GM21360 (cell line): Measurements from ENCODE around the gene ZNF367.

Experiments
- ATAC-seq: cut with Tn5 transposase; IDR thresholded peaks from one replicate; pipeline ENCODE4 v1.9.1; 2021; ENCODE audit warnings: mild to moderate bottlenecking, moderate library complexity; ENCODE audit not compliant: unreplicated experiment

ZNF367 gene

GRCh38 chr9:96408409-96409280, 9.5 kb downstream of the ZNF367 start:
- ATAC-seq, result no peak

GRCh38 chr9:96400132-96400910, 17.8 kb downstream of the ZNF367 start:
- no peak for ATAC-seq

GRCh38 chr9:96399325-96399633, 18.9 kb downstream of the ZNF367 start:
- no peak for ATAC-seq

GRCh38 chr9:96398582-96399324, 19.4 kb downstream of the ZNF367 start:
- ATAC-seq, result no peak

DNA sequence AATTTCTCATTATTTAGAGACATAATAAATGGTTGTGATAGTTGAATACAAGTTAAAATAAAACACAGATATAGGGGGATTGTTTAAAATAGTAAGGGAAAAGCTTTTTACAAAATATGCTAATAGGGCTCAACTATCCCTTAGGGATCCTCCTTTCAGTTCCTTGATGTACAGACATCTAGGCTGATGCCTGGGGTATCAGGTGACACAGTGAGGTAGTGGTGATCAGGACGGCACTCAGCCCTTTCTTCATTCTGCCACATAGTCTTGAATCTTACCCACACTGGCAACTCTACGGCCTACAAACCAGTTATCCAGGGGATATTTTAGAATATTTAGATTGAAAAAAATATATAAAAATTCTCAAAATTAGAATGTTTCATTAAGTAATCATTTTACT, 22.2 kb downstream of the ZNF367 start:
- ATAC-seq, result no peak

- ATAC-seq, result no peak
Measured at GRCh38 chr9:96394832-96395496, 23.2 kb downstream of the ZNF367 start.

GRCh38 chr9:96392263-96392662, 25.9 kb downstream of the ZNF367 start:
- ATAC-seq, result no peak

- no peak for ATAC-seq
Measured at GRCh38 chr9:96391021-96391765, 27.0 kb downstream of the ZNF367 start.

DNA sequence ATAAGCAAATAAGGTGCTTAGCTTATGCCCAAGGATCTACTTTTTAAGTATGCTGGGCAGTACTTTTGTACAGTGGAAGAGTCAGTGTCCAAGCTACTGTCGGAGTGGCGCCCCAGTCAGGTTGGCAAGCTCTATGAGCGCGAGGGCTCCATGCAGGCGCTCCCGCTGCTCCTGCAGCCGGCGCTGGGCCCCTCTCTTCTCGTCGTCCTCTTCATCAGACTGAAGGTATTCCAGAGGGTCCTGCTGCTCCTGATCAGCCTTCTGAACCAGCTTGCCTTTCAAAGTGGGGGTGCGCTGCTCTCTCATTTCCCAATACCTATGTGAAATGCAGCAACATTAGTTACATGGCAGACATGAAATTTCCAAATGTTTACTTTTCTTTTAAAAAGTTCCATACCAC, 30.0 kb downstream of the ZNF367 start:
- no peak for ATAC-seq

DNA sequence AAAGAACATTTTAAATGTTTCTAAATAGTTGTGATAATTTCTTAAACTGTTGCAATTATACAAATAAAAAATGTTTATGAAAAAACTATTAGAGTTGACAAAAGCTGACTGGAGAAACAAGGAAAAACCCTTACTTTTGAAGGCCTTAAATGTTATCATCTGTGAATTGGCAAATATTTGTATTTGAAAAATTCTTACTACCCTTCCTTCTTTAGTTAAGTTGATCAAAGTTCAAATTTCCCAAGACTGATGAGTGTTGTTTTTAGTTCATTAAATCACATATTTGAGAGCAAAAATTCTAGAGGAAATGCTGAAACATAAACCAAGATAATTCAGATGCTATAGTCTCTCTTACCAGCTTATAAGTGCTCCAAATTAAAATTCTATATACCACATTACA, 32.0 kb downstream of the ZNF367 start:
- no peak for ATAC-seq

DNA sequence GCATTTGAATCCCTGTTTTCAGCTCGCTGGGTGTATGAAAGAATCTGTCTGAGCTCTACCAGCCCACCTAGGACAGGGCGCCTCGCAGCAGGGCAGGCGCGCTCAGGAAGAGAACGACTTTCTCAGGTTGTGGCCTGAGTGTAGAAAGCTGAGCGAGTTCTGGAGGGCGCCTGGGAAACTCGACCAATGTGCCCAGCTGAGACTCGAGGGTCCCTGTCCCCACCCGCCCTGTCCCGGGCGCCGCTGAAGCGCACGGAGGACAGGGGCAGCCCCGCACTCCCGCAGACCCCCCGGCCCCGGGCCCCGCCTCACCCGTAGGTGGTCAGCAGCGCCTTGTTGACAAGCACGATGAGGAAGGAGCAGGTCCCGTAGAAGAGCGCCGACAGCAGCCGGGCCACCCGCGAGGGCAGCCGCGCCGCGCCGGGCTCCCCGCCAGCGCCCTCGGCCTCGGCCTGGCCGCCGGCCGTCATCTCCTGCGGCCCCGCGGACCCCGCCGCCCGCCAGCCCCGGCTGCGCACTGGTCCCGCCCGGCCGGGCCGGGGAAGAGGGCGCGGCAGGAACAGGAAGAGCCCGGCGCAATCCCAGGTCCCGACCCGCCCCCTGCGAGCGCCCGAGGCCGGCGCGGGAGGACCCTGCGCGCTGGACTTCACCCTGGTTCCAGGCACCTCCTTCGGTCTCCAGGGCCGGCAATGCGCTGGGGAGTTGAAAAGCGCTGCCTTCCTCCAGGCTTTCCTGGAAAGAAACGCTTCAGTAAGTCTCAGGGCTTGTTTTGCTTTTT, 34.8 kb downstream of the ZNF367 start, which contains the start of gene SLC35D2:
SLC35D2 (minus strand) TSS at position 547 of the 778 bp plus-strand sequence; CDS start at position 470, 77 bp downstream.
- ATAC-seq, result no peak

GRCh38 chr9:96382839-96383164, 35.4 kb downstream of the ZNF367 start:
- ATAC-seq, result no peak

- no peak for ATAC-seq
Measured at GRCh38 chr9:96382175-96382574, 36.0 kb downstream of the ZNF367 start.

GRCh38 chr9:96381696-96382095, 36.5 kb downstream of the ZNF367 start:
- no peak for ATAC-seq

- ATAC-seq, result no peak
Measured at GRCh38 chr9:96381125-96381524, 37.0 kb downstream of the ZNF367 start.

DNA sequence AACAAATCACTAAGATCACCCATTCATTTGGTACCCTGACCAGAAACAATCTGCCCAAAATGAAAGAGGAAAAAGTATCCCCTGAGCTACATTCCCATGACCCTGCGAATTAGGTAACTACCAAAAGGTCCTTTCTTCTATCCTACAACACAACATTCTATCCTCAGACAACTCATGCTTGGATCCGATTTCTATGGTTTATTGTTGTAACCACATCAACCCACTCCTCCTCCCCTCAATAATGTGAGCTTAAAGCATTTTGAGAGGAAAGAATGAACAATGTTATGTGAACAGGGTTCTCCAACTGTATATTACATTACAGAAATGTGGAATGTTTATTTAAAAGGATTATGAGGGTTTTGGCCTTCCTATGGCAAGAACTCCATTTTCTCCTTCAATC, 38.7 kb downstream of the ZNF367 start:
- ATAC-seq, result no peak

DNA sequence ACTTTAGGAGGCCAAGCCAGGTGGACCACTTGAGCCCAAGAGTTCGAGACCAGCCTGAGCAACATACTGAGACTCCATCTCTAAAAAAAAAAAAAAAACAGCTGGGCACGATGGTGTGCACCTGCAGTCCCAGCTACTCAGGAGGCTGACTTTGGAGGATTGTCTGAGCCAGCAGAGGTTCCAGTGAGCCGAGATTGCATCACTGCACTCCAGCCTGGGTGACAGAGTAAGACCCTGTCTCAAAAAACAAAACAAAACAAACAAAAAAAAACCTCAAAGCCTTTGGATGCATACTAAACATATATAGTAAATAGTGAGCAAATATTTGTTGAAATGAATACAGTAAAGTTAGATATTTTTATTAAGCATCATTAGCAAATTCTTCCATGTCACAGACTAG, 40.0 kb downstream of the ZNF367 start:
- no peak for ATAC-seq

DNA sequence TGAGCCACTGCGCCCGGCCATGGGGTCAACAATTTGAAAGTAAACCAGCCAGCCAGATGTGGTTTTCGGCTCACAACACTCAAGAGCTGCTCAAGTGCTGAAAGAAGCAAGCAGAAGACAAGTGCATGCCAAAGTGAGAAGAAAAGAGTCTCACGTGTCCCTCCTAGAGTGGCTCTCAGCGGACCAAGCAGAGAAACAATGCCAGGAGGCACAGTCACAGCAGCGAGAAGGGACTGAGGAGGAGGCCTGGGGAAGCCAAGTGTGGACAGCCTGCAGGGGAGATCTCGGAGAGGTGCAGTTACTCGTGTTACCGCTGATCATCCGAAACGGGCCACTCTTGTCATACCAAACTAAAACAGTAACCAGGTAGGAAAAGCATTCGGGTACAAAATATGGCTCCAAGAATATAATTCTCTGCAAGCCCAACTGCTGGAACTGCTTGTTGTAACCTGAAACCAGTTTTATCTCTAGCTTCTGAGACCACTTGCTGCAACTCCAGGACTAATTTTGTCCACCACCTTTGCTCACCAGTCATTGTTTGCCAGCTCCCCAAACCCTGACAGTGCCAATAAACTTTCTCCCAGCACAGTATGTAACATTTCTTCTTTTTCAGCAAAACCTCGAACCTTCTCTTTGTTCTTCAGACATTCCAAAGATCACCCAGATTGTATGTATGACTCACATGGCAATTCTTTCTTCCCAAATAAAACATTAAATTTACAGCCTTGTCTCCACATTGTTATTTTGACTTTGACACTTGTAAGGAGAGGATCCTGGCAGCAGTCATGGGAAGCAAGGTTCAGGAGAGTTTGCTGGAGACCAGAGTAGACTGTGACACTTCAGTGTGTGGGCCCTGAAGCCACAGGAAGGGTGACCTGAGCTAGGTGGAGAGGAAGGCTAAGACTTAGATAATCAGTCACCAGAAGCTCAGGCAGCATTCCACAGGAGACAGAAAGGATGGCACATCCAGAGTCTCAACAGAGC, 41.0 kb downstream of the ZNF367 start:
- ATAC-seq, result no peak
